NCI-H446 (cell line): Measurements from ENCODE around the gene TNK2.

Source experiments
- DNase-seq, 2 experiments: peaks; one replicate each; lab custom pipeline; 2025; lab: John Stamatoyannopoulos, UW

Gene TNK2

DNA sequence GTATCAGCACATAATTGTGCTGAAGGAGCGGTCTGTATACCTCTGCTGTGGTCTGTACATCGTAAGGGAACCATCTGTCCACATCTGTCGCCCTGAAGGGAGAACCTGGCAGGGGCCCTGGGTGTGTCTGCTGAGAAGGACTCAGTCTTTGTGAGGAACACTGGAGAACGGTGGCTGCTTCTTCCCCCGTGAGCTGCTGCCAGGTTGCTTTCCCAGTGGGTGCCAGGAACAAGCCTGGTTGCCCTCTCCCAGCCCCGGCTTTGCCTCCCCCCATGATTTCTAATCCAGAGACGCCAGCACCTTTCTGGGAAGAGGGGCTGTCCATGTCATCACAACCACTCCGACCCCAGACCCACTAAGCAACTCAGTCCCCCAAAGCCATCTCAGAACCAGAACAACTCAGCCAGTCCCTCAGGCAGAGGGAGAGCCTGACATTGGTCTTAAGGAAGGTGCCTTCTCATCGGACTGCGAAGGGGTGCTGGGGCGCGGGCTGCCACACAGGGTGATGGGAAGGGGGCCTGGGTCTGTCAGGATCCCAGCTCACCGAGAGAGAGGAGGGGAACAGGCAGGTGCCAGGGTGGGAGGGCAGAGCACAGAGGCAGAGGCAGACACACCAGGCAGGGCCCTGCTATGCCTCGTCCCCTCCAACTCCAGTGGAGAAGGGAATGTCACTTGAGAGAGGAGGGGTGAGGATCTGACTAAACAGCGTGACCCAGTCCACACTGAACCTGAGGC, 8.5 kb downstream of the TNK2 start:
- no peak for DNase-seq

DNA sequence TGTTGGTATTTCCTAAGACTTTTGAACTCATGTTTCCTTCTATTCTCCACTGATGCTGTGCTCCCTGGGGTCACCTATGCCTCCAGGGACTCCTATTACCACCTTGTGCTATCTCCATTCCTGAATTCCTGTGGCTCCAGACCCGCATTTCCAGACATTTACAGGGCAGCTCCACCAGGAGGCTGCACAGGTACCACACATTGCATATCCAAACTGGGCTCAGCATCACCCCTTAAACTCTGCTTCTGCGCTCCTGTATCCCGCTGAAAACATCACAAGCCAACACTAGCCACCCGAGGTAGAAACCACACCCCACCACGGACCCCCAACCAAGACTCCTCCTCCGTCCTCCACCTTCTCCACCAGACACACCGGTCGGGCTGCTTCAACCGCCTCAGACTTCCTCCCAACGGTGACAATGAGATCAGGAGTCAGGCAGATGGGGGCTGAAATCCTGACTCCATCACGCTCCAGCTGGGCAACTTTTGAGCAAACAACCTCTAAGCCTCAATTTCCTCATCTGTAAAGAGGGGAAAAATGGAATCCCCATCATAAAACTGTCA, 10.4 kb downstream of the TNK2 start:
- no peak for DNase-seq

DNA sequence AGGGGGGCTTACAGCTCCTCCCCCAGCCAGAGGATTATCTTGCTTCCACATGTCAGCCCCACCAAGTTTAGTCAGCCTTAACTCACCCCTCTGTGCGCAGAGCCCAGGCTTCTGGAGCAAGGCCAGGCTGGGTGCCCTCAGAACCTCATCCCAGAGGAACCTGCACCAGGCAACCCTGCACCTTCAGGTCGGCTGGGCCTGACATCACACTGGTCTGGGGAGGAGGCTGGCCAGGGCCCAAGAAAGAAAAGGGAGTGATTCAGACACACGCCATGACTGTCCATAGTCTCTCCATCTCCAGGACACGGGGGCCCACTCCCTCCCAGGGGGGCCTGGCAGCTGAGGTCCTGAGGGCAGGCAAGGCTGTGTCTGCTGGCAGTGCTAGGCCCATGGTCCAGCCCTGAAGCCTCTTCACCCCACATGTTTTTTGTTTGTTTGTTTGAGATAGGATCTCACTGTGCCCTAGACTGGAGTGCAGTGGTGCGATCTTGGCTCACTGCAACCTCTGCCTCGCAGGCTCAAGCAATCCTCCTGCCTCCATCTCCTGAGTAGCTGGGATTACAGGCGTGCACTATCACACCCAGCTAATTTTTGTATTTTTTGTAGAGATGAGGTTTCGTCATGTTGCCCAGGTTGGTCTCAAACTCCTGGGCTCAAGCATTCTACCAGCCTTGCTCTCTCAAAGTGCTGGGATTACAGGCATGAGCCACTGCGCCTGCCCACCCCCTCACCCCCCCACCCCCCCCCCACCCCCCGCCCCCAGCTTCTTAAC, 11.1 kb downstream of the TNK2 start:
- no peak for DNase-seq

DNA sequence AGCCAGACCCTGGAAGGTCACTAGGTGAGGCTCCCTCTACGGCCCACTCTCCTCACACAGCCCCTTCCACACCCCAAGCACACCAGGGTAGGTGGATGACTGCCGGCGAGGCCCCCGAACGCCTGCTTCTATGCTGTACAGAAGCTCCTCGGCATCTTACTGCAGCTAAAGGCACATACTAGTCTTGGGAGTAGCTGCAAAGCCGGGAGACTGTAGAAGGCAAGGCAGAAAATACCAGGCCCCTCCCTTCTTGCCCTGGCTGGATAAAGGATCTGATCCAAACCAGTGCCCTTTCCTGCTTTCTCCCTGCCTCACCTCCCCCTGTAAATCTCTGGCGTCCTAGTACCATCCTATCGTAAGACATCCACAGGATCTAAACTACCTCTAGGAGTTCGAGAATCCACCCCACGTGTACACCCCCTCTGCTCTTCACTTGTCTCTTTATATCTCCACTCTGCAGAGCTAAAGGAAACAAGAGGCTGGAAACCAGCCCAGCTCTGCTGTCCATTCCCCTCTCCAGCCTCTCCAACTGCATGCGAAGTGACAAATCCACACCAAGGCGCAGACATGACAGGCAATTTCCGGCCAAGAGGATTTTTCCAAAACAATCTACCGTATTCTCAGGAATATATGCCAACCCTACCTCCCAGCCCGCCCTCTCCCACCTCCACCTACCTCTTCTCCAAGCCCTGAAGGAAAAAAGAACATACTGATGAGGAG, 11.8 kb downstream of the TNK2 start:
- DNase-seq, result no peak

DNA sequence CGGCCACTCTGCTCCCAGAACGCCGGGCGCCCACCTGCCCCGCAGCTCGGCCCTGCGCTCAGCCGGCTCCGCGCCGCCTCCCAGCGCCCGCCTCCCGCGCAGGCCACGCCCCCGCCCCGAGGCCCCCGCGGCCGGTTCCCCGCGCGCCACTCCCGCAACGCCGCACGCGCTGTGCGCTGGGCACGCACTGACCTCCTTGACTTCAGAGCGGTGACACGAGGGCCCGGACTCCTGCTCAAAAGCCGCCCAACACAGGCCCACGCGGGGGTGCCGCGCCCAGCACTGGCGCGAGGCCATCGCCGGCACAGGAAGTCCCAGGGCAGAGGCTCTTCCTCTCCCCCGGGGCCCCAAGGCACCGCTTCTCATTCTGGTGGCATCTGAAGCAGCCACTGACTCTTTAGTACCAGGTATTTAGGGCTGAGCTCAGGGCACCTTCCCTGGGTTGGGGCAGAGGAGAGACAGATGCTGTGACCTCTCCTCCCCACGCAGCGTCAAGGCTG, 12.4 kb downstream of the TNK2 start:
- DNase-seq, result peak in 1 of 2 experiments; percentile 50

DNA sequence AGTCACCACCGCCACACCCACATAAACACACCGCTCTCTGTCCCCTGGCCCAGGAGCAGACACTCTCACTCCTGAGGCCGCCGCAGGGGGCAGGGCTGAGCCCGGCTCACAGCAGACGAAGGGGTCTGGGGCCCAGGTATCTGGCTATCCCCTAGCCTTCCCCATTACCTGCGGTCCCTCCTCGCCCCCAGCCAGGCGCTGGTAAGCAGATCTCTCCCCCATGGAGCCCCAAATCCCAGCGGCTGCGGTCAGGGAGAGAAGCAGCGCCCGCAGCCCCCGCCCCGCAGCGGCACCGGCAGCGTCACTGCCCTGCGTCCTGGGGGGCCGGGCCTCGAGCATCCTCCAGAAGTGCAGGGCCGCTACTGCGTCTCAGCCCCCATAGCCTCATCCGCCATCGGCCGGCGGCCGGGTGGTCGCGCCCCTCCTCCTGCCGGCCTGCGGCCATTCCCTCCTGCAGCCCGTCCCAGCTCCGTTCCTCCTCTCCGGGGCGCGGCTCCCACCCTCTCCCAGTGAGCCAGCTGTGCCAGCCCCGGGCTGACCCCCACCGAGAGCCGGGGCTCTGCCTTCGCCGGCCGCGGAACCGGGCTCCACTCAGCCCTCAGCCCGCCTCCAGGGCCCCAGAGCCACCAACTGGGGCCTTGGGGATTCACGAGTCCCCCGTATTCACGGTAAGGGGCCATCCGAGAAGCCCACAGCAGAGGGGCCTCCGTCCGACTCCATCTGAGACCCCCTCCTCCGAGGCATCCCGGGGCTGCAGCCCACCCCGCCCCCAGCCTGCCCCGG, 13.1 kb downstream of the TNK2 start:
- DNase-seq, result peak in 1 of 2 experiments; percentile 43

DNA sequence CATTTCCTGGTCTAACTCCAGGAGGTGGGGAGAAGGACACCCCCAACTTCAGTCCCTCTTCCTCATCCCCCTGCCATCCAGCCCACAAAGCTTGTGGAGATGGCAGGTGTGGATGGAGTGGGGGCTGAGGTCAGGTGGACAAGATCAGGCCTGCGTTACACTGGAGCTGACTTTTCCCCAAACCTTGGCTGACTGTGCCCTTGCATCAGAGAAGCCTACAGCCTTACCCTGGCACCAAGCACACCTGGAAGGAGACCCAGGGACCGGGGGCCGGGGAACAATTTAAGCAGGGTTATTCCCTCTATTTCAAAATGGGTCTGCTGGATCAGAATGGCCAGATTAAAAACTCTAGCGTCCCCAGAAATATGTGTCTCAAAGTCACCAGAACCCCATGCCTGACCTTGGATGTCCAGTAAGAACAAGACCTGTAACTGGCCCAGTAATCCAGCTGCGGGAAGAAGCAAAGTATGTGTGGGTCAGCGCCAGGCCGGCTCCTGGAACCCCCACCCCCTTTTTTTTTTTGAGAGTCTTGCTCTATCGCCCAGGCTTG, 14.4 kb downstream of the TNK2 start:
- no peak for DNase-seq

DNA sequence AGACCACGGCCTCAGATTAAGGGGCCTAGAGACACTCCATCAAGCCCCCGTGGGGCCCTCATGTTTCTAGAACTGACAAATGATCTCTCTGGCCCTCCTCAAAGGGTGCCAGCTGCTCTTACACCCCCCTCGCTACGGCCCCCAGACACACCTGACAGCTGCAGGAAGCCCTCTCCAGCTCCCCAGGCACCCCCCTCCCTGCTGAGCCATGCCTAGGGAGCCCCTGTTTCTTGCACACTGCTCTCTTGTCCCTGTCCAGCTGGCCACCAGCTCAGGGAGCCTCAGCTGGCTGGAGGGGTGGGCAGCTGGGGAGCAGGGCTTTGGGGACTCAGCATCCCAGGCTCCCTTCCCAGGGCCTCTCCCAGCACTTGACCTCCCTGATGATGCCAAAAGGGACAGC, 14.8 kb downstream of the TNK2 start:
- no peak for DNase-seq

DNA sequence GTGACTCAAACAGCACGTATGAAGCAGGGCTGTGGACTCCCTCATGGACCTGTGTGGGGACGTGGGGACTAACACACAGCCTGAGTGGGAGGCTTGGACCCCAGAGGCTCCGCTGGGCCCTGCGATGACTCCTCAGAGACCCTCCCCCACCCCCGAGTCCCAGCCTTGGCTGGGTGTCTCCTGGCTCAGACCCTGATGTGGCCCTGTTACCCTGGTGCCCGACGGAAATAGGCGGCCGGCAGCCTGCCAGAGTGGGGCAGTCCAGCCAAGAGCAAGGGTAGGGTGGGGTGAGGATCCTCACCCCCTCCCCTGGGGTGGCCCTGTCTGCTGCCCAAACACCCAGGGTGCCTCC, 15.3 kb downstream of the TNK2 start:
- peak in 1 of 2 experiments; percentile 38 for DNase-seq

DNA sequence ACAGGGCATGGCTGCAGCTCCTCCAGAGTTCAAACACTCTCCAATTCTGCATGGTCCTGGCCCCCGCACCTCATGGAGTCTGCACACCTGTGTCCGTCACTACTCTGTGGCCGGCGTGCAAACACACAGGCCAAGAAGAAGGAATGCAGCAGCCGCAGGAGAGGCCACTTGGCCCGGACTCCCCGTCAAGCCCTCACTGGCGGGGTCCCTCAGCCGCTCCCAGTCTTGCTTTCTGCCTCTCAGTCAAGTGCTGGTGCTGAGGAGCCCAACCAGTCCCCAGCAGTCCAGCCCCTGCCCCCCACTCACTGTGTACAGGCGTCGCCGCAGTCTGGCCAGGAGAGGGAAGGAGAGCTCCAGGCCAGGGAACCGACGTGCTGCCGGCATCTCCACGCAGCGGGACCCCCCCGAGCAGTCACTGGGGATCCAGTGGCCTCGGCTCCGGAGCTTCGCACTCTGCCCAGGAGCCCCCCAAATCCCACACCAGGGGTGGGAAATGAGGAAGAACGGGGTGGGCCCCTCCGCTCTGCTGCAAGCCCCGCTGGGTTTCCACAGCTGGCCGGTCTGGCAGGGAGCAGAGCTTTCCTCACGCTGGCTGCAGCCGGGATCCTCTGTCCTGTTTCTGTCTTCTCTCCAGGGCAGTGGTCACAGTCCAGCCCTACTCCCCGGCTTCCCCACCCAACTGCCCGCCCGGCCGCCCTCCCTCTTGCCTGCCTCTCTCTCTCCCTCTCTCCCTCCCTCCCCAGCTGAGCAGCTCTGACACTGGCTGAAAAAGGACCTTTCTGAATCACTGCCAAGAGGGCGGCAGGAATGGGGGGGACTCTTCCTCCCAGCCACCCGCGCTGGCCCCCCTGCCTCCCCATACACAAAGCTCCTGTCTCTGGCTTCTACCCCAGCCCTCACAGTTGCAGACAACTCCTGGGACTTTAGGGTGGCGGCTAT, 16.0 kb downstream of the TNK2 start:
- no peak for DNase-seq

DNA sequence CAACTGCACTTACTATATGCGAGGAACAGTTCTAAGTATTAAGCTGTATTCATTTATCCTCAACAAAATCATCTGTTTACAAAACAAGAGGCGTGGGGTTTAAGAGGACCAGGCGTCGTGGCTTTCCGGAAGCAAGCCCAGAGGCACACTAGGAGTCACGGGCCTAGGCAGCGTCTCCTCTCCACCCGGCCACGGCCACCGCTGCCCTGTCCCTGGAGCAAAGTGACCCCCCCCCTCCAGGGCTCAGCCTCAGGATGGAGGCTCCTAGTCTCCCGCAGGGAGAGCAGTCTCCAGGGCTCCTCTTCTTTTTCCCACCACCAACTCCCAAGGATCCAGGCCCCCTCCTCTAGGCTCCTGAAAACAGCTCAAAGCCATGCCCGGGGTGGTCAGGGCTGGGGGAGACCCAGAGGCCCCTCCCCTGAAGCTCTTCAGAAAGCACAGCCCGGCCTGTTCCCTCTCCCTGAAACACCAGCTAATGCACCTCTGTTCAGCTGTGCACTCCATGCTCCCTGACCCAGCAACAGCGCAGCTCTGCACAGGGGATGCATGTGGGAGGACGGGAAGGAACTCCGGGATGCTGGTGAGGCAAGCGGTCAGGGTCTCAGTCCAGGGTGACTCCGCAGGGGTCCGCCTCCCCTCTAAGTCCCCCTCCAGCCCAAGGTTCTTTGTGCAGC, 16.8 kb downstream of the TNK2 start:
- no peak for DNase-seq

DNA sequence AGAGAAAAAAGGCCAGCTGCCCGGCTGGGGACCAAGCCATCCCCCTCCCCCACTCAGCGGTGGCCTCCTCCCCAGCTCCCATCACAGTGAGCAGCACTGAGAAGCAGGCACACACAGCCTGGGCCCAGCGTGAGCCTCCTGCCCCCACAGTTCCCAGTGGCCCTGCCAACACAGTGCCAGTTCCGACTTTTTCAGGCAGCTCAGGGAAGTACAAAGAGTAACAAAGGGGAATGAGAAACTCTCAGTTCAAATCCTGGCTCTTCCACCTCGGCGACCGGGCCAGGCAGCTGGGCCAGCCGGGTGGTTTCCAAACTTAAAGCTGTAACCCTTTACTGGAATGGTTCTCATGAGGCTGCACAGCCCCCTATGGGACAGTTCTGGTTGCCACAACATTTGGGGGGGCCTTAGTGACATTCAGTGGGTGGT, 18.5 kb downstream of the TNK2 start:
- no peak for DNase-seq

DNA sequence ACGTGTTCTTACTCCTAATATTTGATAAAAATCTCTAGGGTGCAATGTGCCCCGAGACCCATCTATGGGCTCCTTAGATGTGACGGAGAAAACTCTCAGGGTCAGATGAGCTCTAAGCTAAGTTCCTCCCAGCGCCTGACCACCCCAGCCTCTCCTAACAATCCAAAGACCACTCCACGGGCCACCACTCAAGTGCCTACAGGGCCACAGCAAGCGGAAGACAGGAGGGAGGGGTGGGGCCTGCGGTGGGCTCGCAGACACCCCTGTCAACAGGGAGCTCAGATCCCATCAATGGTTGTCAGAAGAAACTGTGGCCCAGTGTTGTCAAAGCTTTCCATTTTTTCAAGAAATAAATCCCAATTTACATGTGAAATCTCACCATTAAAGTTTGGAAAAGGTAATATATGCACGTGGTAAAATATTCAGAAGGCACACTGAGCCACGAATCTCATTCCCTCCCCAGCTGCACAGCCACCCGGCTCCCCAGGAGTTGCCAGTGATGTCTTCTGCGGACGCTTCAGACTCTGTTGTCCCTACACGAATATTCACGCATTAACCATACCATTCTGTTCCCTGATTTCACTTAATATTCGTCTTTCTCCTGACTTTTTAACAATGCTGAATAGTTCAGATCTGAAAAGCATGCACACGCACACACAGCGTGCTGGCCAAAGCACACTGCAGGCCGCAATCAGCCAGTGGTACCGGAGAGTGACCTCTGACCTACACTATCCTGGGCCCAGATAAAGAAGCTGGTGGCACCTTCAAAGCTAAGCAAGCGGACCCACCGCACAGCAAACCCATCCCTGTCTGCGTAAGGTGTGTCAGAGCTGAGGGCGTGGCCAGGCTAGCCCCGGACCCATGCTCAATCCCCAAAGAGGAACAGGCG, 19.1 kb downstream of the TNK2 start:
- DNase-seq, result no peak

DNA sequence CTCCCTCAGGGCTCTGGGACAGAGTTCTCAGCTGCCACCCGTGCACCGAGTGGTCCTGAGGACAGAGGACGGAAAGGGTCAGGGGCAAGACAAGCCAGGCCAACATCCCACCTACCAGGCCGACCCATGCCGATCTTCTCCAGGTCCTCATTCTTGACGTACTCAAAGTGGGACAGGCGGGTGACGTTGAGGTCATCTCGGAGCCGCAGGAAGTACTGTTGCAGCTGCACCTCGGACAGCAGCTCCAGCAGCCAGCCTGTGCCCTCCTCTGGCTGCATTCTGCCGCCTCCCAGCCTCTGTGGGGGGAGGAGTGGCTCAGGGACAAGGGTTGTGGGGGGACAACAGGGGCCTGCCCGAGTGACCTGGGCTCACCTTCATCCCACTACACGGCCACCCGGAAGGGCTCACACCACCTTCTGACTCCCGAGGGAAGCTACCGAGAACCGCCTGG, 20.0 kb downstream of the TNK2 start:
- no peak for DNase-seq

DNA sequence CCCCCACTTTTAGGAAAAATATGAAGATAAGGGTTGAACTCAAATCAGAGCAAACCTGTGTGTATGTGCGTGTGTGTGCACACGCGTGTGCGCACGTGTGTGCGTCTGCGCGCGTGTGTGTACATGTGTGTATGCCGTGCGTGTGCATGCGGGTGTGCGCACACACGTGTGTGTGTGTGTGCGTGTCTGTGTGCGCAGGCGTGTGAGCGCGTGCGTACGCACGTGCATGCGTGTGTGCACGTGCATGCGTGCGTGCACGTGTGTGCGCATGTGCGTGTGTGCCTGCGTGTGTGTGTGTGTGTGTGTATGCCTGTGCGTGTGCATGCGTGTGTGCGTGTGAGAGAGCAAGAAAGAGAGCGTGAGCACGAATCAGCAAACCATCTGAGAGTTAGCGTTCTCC, 20.7 kb downstream of the TNK2 start:
- DNase-seq, result no peak

DNA sequence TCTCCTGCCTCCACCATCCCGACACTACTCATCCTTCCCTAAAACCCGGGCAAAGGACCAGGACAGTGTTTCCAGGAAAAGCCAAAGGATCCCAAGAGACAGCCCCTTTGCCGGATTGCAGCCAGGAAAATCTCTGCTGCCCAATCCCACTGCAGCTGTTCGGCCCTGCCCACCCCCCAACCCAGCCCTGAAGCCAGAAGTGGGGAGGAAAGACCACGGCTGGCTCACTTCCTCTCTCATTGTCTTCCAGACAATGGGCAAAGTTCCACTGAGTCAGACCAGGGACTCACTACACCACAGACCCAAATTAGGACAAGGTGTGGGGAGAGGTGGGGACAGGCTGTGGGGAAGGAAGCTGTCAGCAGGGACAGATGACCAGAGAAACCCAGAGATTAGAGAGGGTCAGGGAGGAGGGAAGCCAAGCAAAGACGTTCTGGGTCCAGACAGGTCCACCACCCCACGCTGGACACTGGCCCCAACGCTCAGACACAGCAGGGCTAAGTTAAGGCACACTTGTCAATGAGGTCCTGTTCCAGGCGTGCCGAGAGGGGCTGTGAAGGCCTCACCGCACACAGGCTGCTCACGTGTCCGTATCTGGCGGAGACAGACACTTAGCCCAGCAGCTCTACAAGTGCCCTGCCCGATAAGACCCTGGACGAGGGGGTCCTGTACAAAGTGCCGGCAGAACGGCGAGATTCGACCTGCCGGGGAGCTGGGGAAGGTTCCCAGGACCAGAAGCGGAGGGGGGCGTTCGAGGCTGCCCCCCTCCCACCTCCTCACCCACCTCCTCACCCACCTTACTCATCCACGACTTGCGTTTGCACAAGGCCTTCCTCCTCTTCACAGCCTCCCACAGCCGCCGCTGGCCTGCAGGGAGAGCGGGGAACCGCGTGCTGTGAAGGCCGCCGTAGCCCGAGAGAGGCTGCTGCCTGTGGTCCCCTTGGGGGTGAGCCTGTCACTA, 21.9 kb downstream of the TNK2 start:
- DNase-seq, result no peak
